Right lobe of liver (tissue), 4 donors: Measurements from ENCODE around the gene LYSMD4.

ENCODE experiments used
- POLR2A ChIP-seq: fragments of 450-650 bp; IDR thresholded peaks from one replicate; pipeline ENCODE4 v1.6.1; 2017; ENCODE audit warnings: antibody characterized with exemption, mild to moderate bottlenecking
- TF ChIP-seq, protein P1 (sequence below), 4 donors: fragments of 200-600 bp in 3 of 4; fragments of 450-650 bp in 1 of 4; IDR thresholded peaks; one replicate each; pipeline versions ENCODE4 v1.5.1 to v1.8.0; 2016 to 2022; ENCODE audit warnings: antibody characterized with exemption in 4 of 4, mild to moderate bottlenecking in 2 of 4
- donor health status: DM: no; HTN: no; CAD: no.
- donor health status: DM: no; HTN: no; CAD: no.
- donor health status: DM: no; HTN: yes; CAD: no.

DNA sequence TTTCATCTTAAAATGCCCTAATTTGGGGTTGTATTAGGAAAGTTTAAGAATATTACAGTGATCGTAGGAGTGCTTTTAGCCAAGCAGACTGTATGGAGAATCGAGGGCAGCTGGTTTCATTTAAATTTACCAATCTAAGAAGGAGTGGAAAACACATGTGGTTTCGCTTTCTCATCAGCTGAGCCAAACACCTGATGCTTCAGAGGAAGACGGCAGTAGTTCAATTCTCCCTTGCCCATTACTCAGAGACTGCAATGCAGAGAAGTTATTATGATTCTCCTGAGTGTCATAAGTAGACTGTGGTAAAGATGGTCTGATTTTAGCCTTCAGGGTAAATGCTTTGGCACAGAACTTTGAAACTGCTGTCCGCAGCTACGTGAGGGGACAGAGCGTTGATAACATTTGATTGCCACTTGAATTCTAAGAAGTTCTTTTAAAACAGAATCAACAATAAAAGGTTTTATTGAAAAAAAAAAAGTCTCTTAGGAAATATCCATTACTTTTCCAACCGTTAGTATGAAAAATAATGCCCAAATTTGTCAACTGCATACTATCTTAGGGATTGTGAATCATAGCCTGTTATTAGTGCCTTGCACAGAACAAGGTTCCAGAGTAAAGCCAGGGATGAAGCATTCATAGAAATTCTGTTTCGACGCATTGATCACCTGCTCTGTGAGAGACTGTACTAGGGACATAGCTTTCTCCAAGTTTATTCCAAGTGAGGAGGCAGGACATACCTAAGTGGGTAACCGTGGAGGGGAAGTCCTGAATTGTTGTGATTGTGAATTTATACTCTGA lies 25.6 kb downstream of the LYSMD4 start:
- TF ChIP-seq, protein P1, sequence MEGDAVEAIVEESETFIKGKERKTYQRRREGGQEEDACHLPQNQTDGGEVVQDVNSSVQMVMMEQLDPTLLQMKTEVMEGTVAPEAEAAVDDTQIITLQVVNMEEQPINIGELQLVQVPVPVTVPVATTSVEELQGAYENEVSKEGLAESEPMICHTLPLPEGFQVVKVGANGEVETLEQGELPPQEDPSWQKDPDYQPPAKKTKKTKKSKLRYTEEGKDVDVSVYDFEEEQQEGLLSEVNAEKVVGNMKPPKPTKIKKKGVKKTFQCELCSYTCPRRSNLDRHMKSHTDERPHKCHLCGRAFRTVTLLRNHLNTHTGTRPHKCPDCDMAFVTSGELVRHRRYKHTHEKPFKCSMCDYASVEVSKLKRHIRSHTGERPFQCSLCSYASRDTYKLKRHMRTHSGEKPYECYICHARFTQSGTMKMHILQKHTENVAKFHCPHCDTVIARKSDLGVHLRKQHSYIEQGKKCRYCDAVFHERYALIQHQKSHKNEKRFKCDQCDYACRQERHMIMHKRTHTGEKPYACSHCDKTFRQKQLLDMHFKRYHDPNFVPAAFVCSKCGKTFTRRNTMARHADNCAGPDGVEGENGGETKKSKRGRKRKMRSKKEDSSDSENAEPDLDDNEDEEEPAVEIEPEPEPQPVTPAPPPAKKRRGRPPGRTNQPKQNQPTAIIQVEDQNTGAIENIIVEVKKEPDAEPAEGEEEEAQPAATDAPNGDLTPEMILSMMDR (IDR thresholded peaks at IDR 0.05), result no peak
- TF ChIP-seq POLR2A, result no peak
